HepG2 (cell line): ENCODE results near the gene ACTN2. TPM values are rescaled to one million over a fixed set of nuclear protein-coding genes. Genes with fewer than 3 reads are reported as not detected.

Experiments used
- AGO2 ChIP-seq: fragments of 200-400 bp; formaldehyde crosslinking; optimal IDR thresholded peaks from 2 replicates; pipeline ENCODE3; 2017; ENCODE audit warnings: mild to moderate bottlenecking, low read depth, low read length, moderate library complexity
- CBX1 ChIP-seq: IDR thresholded peaks from one replicate; pipeline ENCODE4 v1.6.1; 2016; ENCODE audit warnings: antibody characterized with exemption, low read depth
- CHCHD3 ChIP-seq: sonication (generic); formaldehyde crosslinking; IDR thresholded peaks from 2 replicates; pipeline ENCODE4 v1.8.0; 2022; ENCODE audit warnings: mild to moderate bottlenecking, missing genetic modification reagents, moderate library complexity
- FOXJ3 ChIP-seq: sonication (generic); formaldehyde crosslinking; IDR thresholded peaks from 2 replicates; pipeline ENCODE4 v1.4.0; 2020; ENCODE audit warnings: missing genetic modification reagents, mild to moderate bottlenecking, borderline replicate concordance
- GATA4 ChIP-seq: sonication (generic); IDR thresholded peaks from 2 replicates; pipeline ENCODE4 v1.6.1; 2016; ENCODE audit warnings: antibody characterized with exemption, low read depth, borderline replicate concordance
- HES4 ChIP-seq: sonication (generic); formaldehyde crosslinking; IDR thresholded peaks from 2 replicates; pipeline ENCODE4 v1.9.0; 2021; ENCODE audit warnings: mild to moderate bottlenecking, missing genetic modification reagents, borderline replicate concordance
- HINFP ChIP-seq: sonication (generic); formaldehyde crosslinking; IDR thresholded peaks from 2 replicates; pipeline ENCODE4 v1.4.0; 2020; ENCODE audit warnings: low read depth, mild to moderate bottlenecking, missing genetic modification reagents
- KDM5B ChIP-seq: sonication (generic); formaldehyde crosslinking; IDR thresholded peaks from 2 replicates; pipeline ENCODE4 v1.4.0; 2020; ENCODE audit warnings: missing genetic modification reagents, mild to moderate bottlenecking, borderline replicate concordance
- MTF2 ChIP-seq: sonication (generic); formaldehyde crosslinking; IDR thresholded peaks from 2 replicates; pipeline ENCODE4 v1.5.0; 2020; ENCODE audit warnings: missing genetic modification reagents, borderline replicate concordance
- MXD1 ChIP-seq: sonication (generic); formaldehyde crosslinking; IDR thresholded peaks from 2 replicates; pipeline ENCODE4 v1.4.0; 2020; ENCODE audit warnings: mild to moderate bottlenecking, missing genetic modification reagents
- NFE2L1 ChIP-seq: sonication (generic); formaldehyde crosslinking; IDR thresholded peaks from 2 replicates; pipeline ENCODE4 v1.4.0; 2020; ENCODE audit warnings: missing genetic modification reagents, mild to moderate bottlenecking, borderline replicate concordance
- NR3C1 ChIP-seq: sonication (generic); formaldehyde crosslinking; IDR thresholded peaks from 2 replicates; pipeline ENCODE4 v1.4.0; 2020; ENCODE audit warnings: missing genetic modification reagents
- PAF1 ChIP-seq: IDR thresholded peaks from 2 replicates; pipeline ENCODE4 v1.6.1; 2016; ENCODE audit warnings: missing genetic modification reagents, missing compliant biosample characterization
- RBAK ChIP-seq: sonication (generic); formaldehyde crosslinking; IDR thresholded peaks from 2 replicates; pipeline ENCODE4 v1.5.1; 2020; ENCODE audit warnings: mild to moderate bottlenecking, missing genetic modification reagents
- RFX5 ChIP-seq: IDR thresholded peaks from 2 replicates; pipeline ENCODE4 v1.6.1; 2011; ENCODE audit warnings: low read depth, low read length, improper control_type of control experiment
- RNF2 ChIP-seq: fragments of 450-650 bp; conservative IDR thresholded peaks from 2 replicates; pipeline ENCODE4 v1.6.1; 2016; ENCODE audit warnings: low read depth
- RNF219 ChIP-seq: sonication (generic); formaldehyde crosslinking; IDR thresholded peaks from 2 replicates; pipeline ENCODE4 v1.5.0; 2020; ENCODE audit warnings: mild to moderate bottlenecking, missing genetic modification reagents
- SP1 ChIP-seq, 2 experiments: fragments of 450-650 bp in 1 of 2; sonication (generic) in 1 of 2; formaldehyde crosslinking in 1 of 2; IDR thresholded peaks; 2 replicates each; pipeline versions ENCODE4 v1.4.0 to v1.6.1; 2016 to 2020; ENCODE audit warnings: missing genetic modification reagents in 1 of 2
- ZFP41 ChIP-seq: sonication (generic); formaldehyde crosslinking; IDR thresholded peaks from 2 replicates; pipeline ENCODE4 v1.4.0; 2020; ENCODE audit warnings: mild to moderate bottlenecking, missing genetic modification reagents, borderline replicate concordance
- ZNF24 ChIP-seq: fragments of 450-650 bp; IDR thresholded peaks from 2 replicates; pipeline ENCODE4 v1.6.1; 2017; ENCODE audit warnings: antibody characterized with exemption, mild to moderate bottlenecking
- ZNF589 ChIP-seq: sonication (generic); formaldehyde crosslinking; conservative IDR thresholded peaks from 2 replicates; pipeline ENCODE4 v1.8.0; 2022; ENCODE audit warnings: mild to moderate bottlenecking, moderate library complexity, missing genetic modification reagents
- ZNF614 ChIP-seq: IDR thresholded peaks from 2 replicates; pipeline ENCODE4 v1.6.1; 2018; ENCODE audit warnings: missing biosample characterization, missing genetic modification reagents, inconsistent platforms, borderline replicate concordance
- ZNF713 ChIP-seq: sonication (generic); formaldehyde crosslinking; IDR thresholded peaks from 2 replicates; pipeline ENCODE4 v1.4.0; 2020; ENCODE audit warnings: mild to moderate bottlenecking, missing genetic modification reagents
- ZNF724P ChIP-seq: sonication (generic); formaldehyde crosslinking; IDR thresholded peaks from 2 replicates; pipeline ENCODE4 v1.8.0; 2022; ENCODE audit warnings: missing genetic modification reagents, borderline replicate concordance
- polyA plus RNA-seq, 8 experiments: library from polyadenylated mRNA; depleted of rRNA in 3 of 8; stranded (reverse) in 7 of 8; unstranded in 1 of 8; fragments of >200 nt; fragmentation: Illumina TruSeq in 4 of 8; extraction: Trizol in 4 of 8; gene quantifications; 2 replicates each; pipeline versions ENCODE4 v1.2.1 to v1.2.3, GENCODE V29; 2011 to 2016; ENCODE audit warnings: low read depth in 4 of 8, missing spikeins in 1 of 8, mixed read lengths in 1 of 8; ENCODE audit not compliant: insufficient read depth in 1 of 8
- total RNA-seq, 5 experiments: library from RNA; depleted of rRNA; stranded (reverse); fragments of >200 nt; fragmentation: Illumina TruSeq; extraction: Trizol; gene quantifications; 2 replicates each; pipeline ENCODE4 v1.2.3, GENCODE V29; 2016; ENCODE audit warnings: low read depth in 1 of 5
- TF ChIP-seq, protein P1 (sequence below): sonication (generic); formaldehyde crosslinking; IDR thresholded peaks from 2 replicates; pipeline ENCODE4 v1.4.0; 2020; ENCODE audit warnings: missing genetic modification reagents
- TF ChIP-seq, protein P2 (sequence below): IDR thresholded peaks from 2 replicates; pipeline ENCODE4 v1.6.1; 2016

The ACTN2 gene
- total and polyA plus RNA-seq, 2 of the 13 experiments (the other 11 are each of a cell fraction or from before 2014, with no cell fraction given) = 0.04 to 0.13 TPM

DNA sequence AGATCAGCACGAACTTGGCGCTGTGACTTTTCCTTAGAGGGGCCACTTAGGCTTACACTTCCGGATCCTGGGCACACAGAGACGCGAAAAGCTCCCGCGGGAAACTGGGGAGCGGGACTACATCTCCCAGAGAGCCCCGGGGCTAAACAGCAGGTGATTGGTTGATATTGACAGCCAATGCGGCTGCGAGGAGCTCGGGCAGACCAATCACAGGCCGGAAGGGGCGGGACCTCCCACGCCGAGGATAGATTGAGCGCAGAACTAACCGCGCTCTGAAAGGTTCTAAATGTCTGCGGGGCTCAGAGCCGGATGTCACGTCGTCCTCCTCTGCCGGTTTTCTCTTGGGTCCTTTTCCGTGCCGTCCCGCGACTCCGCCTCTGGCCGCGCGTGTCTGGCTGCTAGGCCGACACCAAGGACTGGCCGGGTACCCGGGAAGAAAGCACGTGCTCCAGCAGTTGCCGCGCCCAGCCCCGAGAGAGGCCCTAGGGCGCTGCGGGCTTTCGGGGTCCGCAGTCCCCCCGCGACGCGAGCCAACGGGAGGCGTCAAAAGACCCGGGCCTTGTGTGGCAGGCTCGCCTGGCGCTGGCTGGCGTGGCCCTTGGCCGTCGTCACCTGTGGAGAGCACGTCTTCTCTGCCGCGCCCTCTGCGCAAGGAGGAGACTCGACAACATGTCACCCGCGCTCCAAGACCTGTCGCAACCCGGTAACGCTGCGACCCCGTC is 108.9 kb downstream of the ACTN2 start, which contains the start of gene MTR (continued):
- peak; percentile 99 for TF ChIP-seq HINFP (CRISPR knock-in tag)
- TF ChIP-seq FOXJ3 (CRISPR knock-in tag) = 0 out of 2 replicates have a peak, but pooled peaks have one; percentile 55
- TF ChIP-seq MTF2 = no peak
- TF ChIP-seq, protein P1, sequence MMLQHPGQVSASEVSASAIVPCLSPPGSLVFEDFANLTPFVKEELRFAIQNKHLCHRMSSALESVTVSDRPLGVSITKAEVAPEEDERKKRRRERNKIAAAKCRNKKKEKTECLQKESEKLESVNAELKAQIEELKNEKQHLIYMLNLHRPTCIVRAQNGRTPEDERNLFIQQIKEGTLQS (CRISPR knock-in tag) = no peak
- TF ChIP-seq ZNF614 (CRISPR knock-in tag) = peak; percentile 73
- TF ChIP-seq ZNF589 (CRISPR knock-in tag) = no peak
- TF ChIP-seq ZNF24 = no peak
- no peak for TF ChIP-seq RNF219 (CRISPR knock-in tag)
- 0 out of 2 replicates have a peak, but pooled peaks have one; percentile 83 for TF ChIP-seq ZNF713 (CRISPR knock-in tag)
- TF ChIP-seq AGO2 = peak; percentile 83
- 0 out of 2 replicates have a peak, but pooled peaks have one; percentile 21 for TF ChIP-seq NR3C1 (CRISPR knock-in tag)
- no peak for TF ChIP-seq PAF1 (CRISPR knock-in tag)
- TF ChIP-seq GATA4 = 0 out of 2 replicates have a peak, but pooled peaks have one; percentile 46
- no peak for TF ChIP-seq RBAK (CRISPR knock-in tag)
- TF ChIP-seq RNF2 = peak; percentile 97
- TF ChIP-seq KDM5B = peak; percentile 97
- TF ChIP-seq CHCHD3 (CRISPR knock-in tag) = peak; percentile 89
- TF ChIP-seq HES4 = peak; percentile 80; the same call in 1 of the 2 replicates
- TF ChIP-seq SP1 (IDR thresholded peaks at IDR 0.05) = no peak
- TF ChIP-seq SP1 (CRISPR knock-in tag; IDR thresholded peaks at IDR 0.05) = no peak; the same call in 1 of the 2 replicates
- TF ChIP-seq, protein P2, sequence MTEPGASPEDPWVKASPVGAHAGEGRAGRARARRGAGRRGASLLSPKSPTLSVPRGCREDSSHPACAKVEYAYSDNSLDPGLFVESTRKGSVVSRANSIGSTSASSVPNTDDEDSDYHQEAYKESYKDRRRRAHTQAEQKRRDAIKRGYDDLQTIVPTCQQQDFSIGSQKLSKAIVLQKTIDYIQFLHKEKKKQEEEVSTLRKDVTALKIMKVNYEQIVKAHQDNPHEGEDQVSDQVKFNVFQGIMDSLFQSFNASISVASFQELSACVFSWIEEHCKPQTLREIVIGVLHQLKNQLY (CRISPR knock-in tag) = no peak
- TF ChIP-seq ZNF724P (CRISPR knock-in tag) = peak; percentile 80; the same call in 1 of the 2 replicates
- TF ChIP-seq RFX5 = no peak
- TF ChIP-seq ZFP41 = peak; percentile 92
- peak; percentile 25; the same call in 1 of the 2 replicates for TF ChIP-seq NFE2L1 (CRISPR knock-in tag)
- peak; percentile 97 for TF ChIP-seq MXD1 (CRISPR knock-in tag)
- no peak for TF ChIP-seq CBX1
